Esophagus squamous epithelium (tissue), 5 donors: ENCODE data around the gene UCP2. TPM values are rescaled to one million over a fixed set of nuclear protein-coding genes. Genes with fewer than 3 reads are reported as not detected.
A peak's percentile ranks its signal among the peaks of the same experiment; 100 is the strongest.

ENCODE experiments used
- DNase-seq: peaks from one replicate; lab custom pipeline; 2025; lab: John Stamatoyannopoulos, UW
- H3K27ac ChIP-seq, 4 donors: fragments of 200-600 bp; sonication (generic); one replicate each; pipeline ENCODE4 v1.5.1; 2016 to 2019; ENCODE audit warnings: mild to moderate bottlenecking in 1 of 4
- H3K27me3 ChIP-seq, 4 donors: fragments of 200-600 bp; sonication (generic); 1 replicate in 3 of 4; 2 replicates in 1 of 4; pipeline versions ENCODE4 v1.5.1 to v1.6.0; 2017 to 2021; ENCODE audit warnings: antibody characterized with exemption in 1 of 4
- H3K36me3 ChIP-seq, 3 donors: fragments of 200-600 bp; sonication (generic); one replicate each; pipeline ENCODE4 v1.5.1; 2016 to 2019
- H3K4me1 ChIP-seq, 3 donors: fragments of 200-600 bp; sonication (generic); one replicate each; pipeline ENCODE4 v1.5.1; 2017 to 2019
- H3K4me3 ChIP-seq, 4 donors: fragments of 200-600 bp; sonication (generic); 1 replicate in 3 of 4; 2 replicates in 1 of 4; pipeline ENCODE4 v1.5.1; 2016 to 2019; ENCODE audit warnings: mild to moderate bottlenecking in 2 of 4, moderate library complexity in 1 of 4
- H3K9me3 ChIP-seq, 3 donors: fragments of 200-600 bp; sonication (generic); one replicate each; pipeline ENCODE4 v1.5.1; 2016 to 2019
- CTCF ChIP-seq, 6 experiments: fragments of 450-650 bp in 4 of 6; fragments of 200-600 bp in 2 of 6; sonication (generic) in 2 of 6; IDR thresholded peaks; one replicate each; pipeline ENCODE4 v1.5.1; 2016 to 2019; ENCODE audit warnings: antibody characterized with exemption in 6 of 6, mild to moderate bottlenecking in 4 of 6, moderate library complexity in 4 of 6
- POLR2A ChIP-seq, 4 donors: fragments of 450-650 bp; IDR thresholded peaks; one replicate each; pipeline ENCODE4 v1.6.1; 2017; ENCODE audit warnings: antibody characterized with exemption in 4 of 4, mild to moderate bottlenecking in 4 of 4, moderate library complexity in 3 of 4
- WGBS, 2 donors: methylation state at CpG; one replicate each; pipeline ENCODE4 v1.1.5; 2018; 5-methylcytosine and 5-hydroxymethylcytosine counted together
- intact Hi-C: fragments of 100-400 bp; cut with DNase I; formaldehyde crosslinking; loops from one replicate; pipeline ENCODE4 v1.15.0; 2022
- total RNA-seq, 4 donors: library from RNA; depleted of rRNA; stranded (reverse); fragments of >200 nt; gene quantifications; one replicate each; pipeline ENCODE4 v1.1.0, GENCODE V29; 2016
- donor health status: DM: yes; HTN: yes; CAD: no.

The UCP2 gene
- total RNA-seq, 4 donors from 2014 or later: 4.0 to 26.7 (median 7.1) TPM

GRCh38 chr11:73999581-74000306, 17.1 kb upstream of the UCP2 start:
- TF ChIP-seq CTCF (IDR thresholded peaks at IDR 0.05): no peak
- TF ChIP-seq POLR2A (IDR thresholded peaks at IDR 0.05): no peak
- no peak for DNase-seq
- Histone ChIP-seq H3K9me3 (no peaks in the 10 kb centered on the region), H3K4me3 (no peak overlapping the region), H3K27ac (no peak overlapping the region), H3K36me3 (peaks cover 0 to 37% (median 0%) of the 10 kb centered on the region in 3 donors), H3K27me3 (no peaks in the 10 kb centered on the region), H3K4me1 (no peaks in the 10 kb centered on the region)
- intact Hi-C loops: no loop called here
- WGBS, 2 donors: 61 to 76% methylated on average over 8 of the region's 8 CpGs

- Histone ChIP-seq H3K4me1 (no peaks in the 10 kb centered on the region), H3K4me3 (no peak overlapping the region), H3K9me3 (no peaks in the 10 kb centered on the region), H3K27me3 (no peaks in the 10 kb centered on the region), H3K27ac (no peak overlapping the region), H3K36me3 (peaks cover 0 to 32% (median 0%) of the 10 kb centered on the region in 3 donors)
- intact Hi-C loops: no loop called here
- TF ChIP-seq POLR2A (IDR thresholded peaks at IDR 0.05) (no peak), CTCF (IDR thresholded peaks at IDR 0.05) (no peak)
- no peak for DNase-seq
- WGBS, 2 donors: 86 to 88% methylated on average over 13 of the region's 13 CpGs
These were observed 16.4 kb upstream of the UCP2 start for GRCh38 chr11:73998846-73999575.

- Histone ChIP-seq H3K4me1 (no peaks in the 10 kb centered on the region), H3K9me3 (no peaks in the 10 kb centered on the region), H3K36me3 (peaks cover 0 to 18% (median 0%) of the 10 kb centered on the region in 3 donors), H3K4me3 (no peak overlapping the region), H3K27ac (no peak overlapping the region), H3K27me3 (no peaks in the 10 kb centered on the region)
- TF ChIP-seq CTCF (IDR thresholded peaks at IDR 0.05): no peak
- no peak for TF ChIP-seq POLR2A (IDR thresholded peaks at IDR 0.05)
- 78 to 93% methylated on average over 6 of the region's 6 CpGs for WGBS, 2 donors
- DNase-seq: no peak
- intact Hi-C loops: no loop called here
These were observed 14.6 kb upstream of the UCP2 start for GRCh38 chr11:73997120-73997770.

- H3K27me3 ChIP-seq: no peaks in the 10 kb centered on the region
- TF ChIP-seq CTCF (IDR thresholded peaks at IDR 0.05) (no peak), POLR2A (IDR thresholded peaks at IDR 0.05) (no peak)
- peaks cover 0 to 10% (median 0%) of the 10 kb centered on the region in 3 donors for H3K36me3 ChIP-seq
- no peaks in the 10 kb centered on the region for H3K9me3 ChIP-seq
- 84 to 89% methylated on average over 4 of the region's 4 CpGs for WGBS, 2 donors
- intact Hi-C loops: no loop called here
- DNase-seq: no peak
- H3K4me1 ChIP-seq: no peaks in the 10 kb centered on the region
- H3K27ac ChIP-seq: peak overlapping the region in 1 of 4 donors; percentile 29
- H3K4me3 ChIP-seq: no peak overlapping the region
These were observed 13.6 kb upstream of the UCP2 start for GRCh38 chr11:73996161-73996747.
